Muscle layer of colon (tissue), 2 donors: Measurements from ENCODE around the gene SQOR.
"Not testable (repeated sequence)": the region's sequence is repeated elsewhere in the genome, so short reads cannot be mapped to it uniquely, and the experiment has no call there.

Experiments used
- H3K27ac ChIP-seq: one replicate; pipeline ENCODE4 v1.7.0; 2013; ENCODE audit warnings: low read depth, mild to moderate bottlenecking, low read length, moderate library complexity
- H3K27me3 ChIP-seq, 2 donors: one replicate each; pipeline ENCODE4 v1.7.0; 2013; ENCODE audit warnings: low read length in 2 of 2, mild to moderate bottlenecking in 2 of 2; ENCODE audit not compliant: insufficient read depth in 2 of 2, control insufficient read depth in 1 of 2
- H3K36me3 ChIP-seq: one replicate; pipeline ENCODE4 v1.7.0; 2013; ENCODE audit warnings: mild to moderate bottlenecking, low read length; ENCODE audit not compliant: insufficient read depth
- H3K4me1 ChIP-seq: one replicate; pipeline ENCODE4 v1.7.0; 2013; ENCODE audit warnings: mild to moderate bottlenecking, low read length; ENCODE audit not compliant: insufficient read depth
- H3K4me3 ChIP-seq, 2 donors: one replicate each; pipeline ENCODE4 v1.7.0; 2013; ENCODE audit warnings: low read length in 2 of 2, low read depth in 1 of 2, mild to moderate bottlenecking in 1 of 2, moderate library complexity in 1 of 2
- H3K9ac ChIP-seq: one replicate; pipeline ENCODE4 v1.7.0; 2013; ENCODE audit warnings: low read length
- H3K9me3 ChIP-seq: one replicate; pipeline ENCODE4 v1.7.0; 2013; ENCODE audit warnings: mild to moderate bottlenecking, low read length
- donor health status: abdominal sarcoma.
- donor health status: Adenocarcinoma of cecum.

The SQOR gene

DNA sequence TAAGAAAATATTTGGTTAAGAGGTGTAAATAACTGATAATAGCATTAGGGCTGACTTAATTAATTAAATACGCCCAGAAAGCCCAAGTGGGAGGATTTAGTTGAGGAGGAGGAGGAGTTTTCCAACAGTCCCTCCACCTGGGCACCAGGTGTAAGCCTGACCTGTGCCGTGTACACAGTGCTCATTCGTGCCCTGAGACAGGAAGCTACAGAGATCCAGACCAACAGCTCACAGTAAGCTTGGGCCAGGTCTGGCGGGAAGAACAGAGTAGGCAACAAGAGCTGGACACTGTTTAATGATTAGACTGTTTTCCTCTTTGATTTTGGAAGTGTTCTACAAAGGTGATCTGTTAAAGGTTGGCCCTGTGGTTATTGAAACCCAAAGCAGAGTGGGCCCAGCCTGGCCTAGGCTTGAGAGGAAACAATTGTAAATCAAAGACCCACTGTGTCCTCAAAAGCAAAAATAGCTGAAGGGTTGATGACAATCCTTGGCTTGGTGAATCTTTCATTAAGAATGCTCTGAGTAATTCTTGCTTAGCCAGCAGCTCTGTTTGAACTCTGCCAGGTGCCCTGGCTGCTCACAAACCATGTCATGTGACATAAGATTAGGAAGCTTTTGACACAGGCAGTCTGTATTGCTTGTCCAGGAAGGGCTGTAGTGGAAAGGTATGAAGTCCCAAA is 13.8 kb downstream of the SQOR start:
- no peak overlapping the region for H3K9ac ChIP-seq

GRCh38 chr15:45650007-45650406 is 15.2 kb downstream of the SQOR start:
- H3K27me3 ChIP-seq, H3K9me3 ChIP-seq, H3K27ac ChIP-seq, H3K9ac ChIP-seq, H3K4me3 ChIP-seq, H3K36me3 ChIP-seq: not testable (repeated sequence)
- H3K4me1 ChIP-seq: peaks cover 58% of the 10 kb centered on the region

More for the DNA sequence above, 13.8 kb downstream of the SQOR start:
- no peaks in the 10 kb centered on the region for H3K27me3 ChIP-seq
- peaks cover 52% of the 10 kb centered on the region for H3K4me1 ChIP-seq
- H3K9me3 ChIP-seq: no peaks in the 10 kb centered on the region
- H3K36me3 ChIP-seq: no peaks in the 10 kb centered on the region
- H3K4me3 ChIP-seq: no peak overlapping the region
- H3K27ac ChIP-seq: no peak overlapping the region

- no peaks in the 10 kb centered on the region for H3K27me3 ChIP-seq
- no peak overlapping the region for H3K27ac ChIP-seq
- no peak overlapping the region for H3K4me3 ChIP-seq
- peaks cover 49% of the 10 kb centered on the region for H3K4me1 ChIP-seq
- no peaks in the 10 kb centered on the region for H3K36me3 ChIP-seq
- H3K9ac ChIP-seq: no peak overlapping the region
- no peaks in the 10 kb centered on the region for H3K9me3 ChIP-seq
Observed at GRCh38 chr15:45650889-45651525, 16.2 kb downstream of the SQOR start.

GRCh38 chr15:45653702-45654424 is 19.0 kb downstream of the SQOR start:
- Histone ChIP-seq H3K9ac (no peak overlapping the region), H3K36me3 (no peaks in the 10 kb centered on the region), H3K4me3 (no peak overlapping the region), H3K27me3 (no peaks in the 10 kb centered on the region), H3K9me3 (no peaks in the 10 kb centered on the region), H3K4me1 (peaks cover 52% of the 10 kb centered on the region), H3K27ac (no peak overlapping the region)

- Histone ChIP-seq H3K36me3 (no peaks in the 10 kb centered on the region), H3K27me3 (no peaks in the 10 kb centered on the region), H3K4me3 (no peak overlapping the region), H3K9me3 (no peaks in the 10 kb centered on the region), H3K27ac (no peak overlapping the region), H3K9ac (no peak overlapping the region), H3K4me1 (peaks cover 56% of the 10 kb centered on the region)
Observed at GRCh38 chr15:45654749-45655148, 19.9 kb downstream of the SQOR start.

DNA sequence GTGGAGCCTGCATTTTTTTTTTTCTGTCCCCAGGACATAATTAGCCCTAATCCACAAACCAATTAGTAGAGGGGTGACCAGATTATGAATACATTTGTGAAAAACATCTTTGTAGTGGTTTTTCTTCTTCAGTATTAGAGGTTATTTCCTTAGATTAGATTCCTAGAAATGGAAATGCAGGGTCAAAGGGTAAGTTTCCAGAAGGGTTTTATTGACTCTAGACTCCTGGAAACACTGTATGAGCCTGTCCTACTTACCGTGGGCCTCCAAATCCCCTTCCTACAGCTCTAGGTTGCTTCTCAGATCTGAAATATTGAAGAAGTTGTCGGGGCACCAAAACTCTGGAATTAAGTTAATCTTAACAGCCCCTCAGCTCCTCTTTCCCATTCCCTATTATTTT is 22.4 kb downstream of the SQOR start:
- Histone ChIP-seq H3K4me1 (peaks cover 68% of the 10 kb centered on the region), H3K9ac (no peak overlapping the region), H3K9me3 (no peaks in the 10 kb centered on the region), H3K36me3 (peaks cover 6% of the 10 kb centered on the region), H3K4me3 (no peak overlapping the region), H3K27ac (no peak overlapping the region), H3K27me3 (no peaks in the 10 kb centered on the region)

DNA sequence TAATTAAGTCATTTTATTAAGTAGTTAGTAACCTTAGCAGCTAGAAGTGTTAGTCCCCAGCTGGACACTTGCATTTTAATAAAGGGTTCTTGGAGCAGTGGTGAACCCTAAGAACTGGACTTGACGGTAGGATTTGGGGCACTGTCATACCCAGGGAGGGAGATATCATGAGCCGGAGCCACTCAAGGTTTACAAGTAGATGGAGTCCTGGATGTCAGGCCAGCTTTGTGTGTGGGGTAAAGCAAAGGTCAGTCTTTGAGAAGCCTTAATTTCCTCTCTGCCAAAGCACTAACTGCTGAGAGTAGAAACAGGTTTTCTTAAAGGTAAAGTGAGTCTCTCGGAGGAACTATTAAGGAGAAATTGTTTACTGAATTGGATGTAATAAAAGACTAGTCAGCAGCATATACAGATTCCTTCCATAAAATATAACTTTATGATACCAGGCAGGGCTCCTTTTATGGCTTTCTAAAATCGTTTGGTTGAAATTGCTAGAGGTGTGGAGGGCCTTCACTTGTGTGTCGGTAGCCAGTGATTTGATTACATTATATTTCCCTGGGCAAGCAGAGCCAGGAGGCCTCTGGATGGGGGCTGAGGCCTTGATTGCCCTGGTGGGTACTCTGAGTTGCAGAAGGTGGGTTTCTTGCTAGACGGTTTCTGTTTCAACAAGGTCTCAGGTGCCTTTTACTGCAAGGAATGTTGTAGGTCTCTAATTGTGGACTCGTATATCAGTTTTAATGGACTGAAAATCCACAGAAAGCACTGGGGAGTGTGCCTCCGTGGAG is 23.1 kb downstream of the SQOR start:
- Histone ChIP-seq H3K4me1 (peaks cover 66% of the 10 kb centered on the region), H3K27me3 (no peaks in the 10 kb centered on the region)

GRCh38 chr15:45660231-45660979 is 25.6 kb downstream of the SQOR start:
- no peak overlapping the region for H3K9ac ChIP-seq
- H3K4me1 ChIP-seq: peaks cover 44% of the 10 kb centered on the region
- no peak overlapping the region for H3K27ac ChIP-seq

More for the DNA sequence above, 23.1 kb downstream of the SQOR start:
- no peaks in the 10 kb centered on the region for H3K9me3 ChIP-seq
- H3K36me3 ChIP-seq: peaks cover 13% of the 10 kb centered on the region
- no peak overlapping the region for H3K4me3 ChIP-seq
- H3K27ac ChIP-seq: peak overlapping the region; percentile 30
- no peak overlapping the region for H3K9ac ChIP-seq

DNA sequence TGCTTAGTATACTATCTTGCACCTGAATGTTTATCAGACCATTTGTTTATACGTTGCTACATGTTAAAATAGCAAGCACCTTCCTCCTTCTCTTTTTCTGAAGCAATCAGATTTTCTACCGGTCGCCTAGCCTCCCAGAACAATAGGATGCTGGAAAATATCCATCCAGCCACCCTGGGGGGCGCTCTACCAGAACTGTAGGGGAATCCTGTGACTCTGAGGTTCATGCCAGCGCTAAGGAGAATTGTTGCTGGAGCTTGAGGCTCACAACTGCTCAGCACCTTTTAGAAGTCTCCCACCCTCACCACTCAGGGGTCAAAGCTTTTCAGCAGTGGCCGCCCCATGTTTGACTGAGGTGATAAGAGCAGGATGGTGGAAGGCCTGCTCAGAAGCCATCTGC is 27.5 kb downstream of the SQOR start:
- no peak overlapping the region for H3K4me3 ChIP-seq
- no peaks in the 10 kb centered on the region for H3K27me3 ChIP-seq
- no peak overlapping the region for H3K27ac ChIP-seq
- no peak overlapping the region for H3K9ac ChIP-seq
- H3K4me1 ChIP-seq: peaks cover 40% of the 10 kb centered on the region
- H3K36me3 ChIP-seq: peaks cover 16% of the 10 kb centered on the region
- H3K9me3 ChIP-seq: no peaks in the 10 kb centered on the region

More at GRCh38 chr15:45660231-45660979, 25.6 kb downstream of the SQOR start:
- H3K4me3 ChIP-seq: no peak overlapping the region
- H3K27me3 ChIP-seq: no peaks in the 10 kb centered on the region
- no peaks in the 10 kb centered on the region for H3K9me3 ChIP-seq
- peaks cover 16% of the 10 kb centered on the region for H3K36me3 ChIP-seq

DNA sequence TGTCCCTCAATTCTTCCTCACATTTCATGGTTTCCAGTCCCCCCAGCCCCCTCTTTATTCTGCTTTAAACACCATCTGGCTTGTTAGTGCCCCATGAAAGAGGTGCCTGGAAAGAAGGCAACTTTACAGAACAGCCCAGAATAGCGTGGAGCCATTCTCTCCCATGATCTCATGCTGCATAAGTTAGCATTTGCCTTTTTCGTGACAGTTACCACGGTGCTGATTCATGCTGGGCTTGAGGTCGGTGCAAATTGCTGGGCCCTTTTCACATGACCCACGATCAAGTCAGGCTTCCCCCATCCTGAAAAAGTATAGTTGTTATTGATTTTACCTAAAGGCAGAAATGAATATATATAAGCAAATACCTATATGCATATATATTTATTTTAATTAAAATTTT is 29.6 kb downstream of the SQOR start:
- H3K9ac ChIP-seq: no peak overlapping the region
- no peaks in the 10 kb centered on the region for H3K27me3 ChIP-seq
- H3K4me1 ChIP-seq: peaks cover 20% of the 10 kb centered on the region
- no peaks in the 10 kb centered on the region for H3K9me3 ChIP-seq
- H3K27ac ChIP-seq: no peak overlapping the region
- peaks cover 25% of the 10 kb centered on the region for H3K36me3 ChIP-seq
- H3K4me3 ChIP-seq: no peak overlapping the region
